ENCODE measurements around the gene BCL11A.

BCL11A gene

DNA sequence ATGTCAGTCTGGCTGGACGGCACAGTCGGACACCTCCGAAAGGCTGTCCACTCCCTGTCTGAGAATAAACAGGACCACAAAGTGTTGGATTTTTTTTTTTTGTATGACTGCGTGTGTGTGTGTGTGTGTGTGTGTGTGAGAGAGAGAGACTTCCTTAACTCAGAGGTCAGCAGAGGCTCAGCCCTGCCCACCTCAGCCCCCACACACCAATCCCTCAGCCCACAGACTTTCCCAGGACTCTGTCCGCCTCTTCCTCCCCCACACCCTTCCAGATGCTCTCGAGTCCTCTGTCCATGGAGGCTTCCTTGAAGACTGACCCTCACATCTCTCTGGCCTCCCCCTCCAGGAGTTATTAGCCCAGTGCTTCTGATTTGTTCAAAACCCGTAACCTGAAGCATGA, 147.3 kb downstream of the BCL11A start:
- DNase-seq (ENCODE audit: low read depth): no peak

DNA sequence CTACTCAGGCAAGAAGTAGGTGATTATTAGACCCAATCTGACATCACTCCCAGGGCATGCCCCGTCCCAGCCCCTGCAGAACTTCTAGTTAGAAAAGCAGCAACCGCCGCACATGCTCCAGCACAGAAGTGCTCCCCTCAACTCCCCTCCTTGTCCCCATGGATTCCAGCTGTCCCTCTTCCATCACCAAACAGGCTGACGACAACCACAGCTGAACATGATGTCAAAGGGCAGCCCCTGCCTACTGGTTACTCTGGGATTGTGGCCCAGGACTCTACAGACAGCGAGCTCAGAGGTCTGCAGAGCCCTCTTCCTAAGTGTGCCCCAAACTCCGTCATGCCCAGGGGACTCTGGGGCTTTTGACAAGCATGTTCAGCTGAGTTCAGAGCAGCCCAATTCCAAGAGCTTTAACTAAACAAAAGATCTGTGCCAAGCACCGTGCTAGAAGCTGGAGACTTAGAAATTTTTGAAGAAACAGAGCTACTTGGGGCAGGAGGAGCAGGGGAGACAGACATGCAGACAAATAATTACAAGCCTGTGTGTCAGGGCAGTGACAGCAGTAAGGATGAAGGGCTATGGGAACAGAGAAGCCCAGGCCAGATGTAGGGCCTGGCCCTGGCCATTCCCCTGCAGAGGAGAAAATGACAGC, 148.1 kb downstream of the BCL11A start:
- no peak for DNase-seq (ENCODE audit: low read depth)
